ENCODE measurements around the gene PTDSS2. TPM values are rescaled to one million over a fixed set of nuclear protein-coding genes. Genes with fewer than 3 reads are reported as not detected.

Gene PTDSS2
- total and polyA plus RNA-seq, 9 of the 15 experiments (the other 6 are each of a cell fraction or from before 2014, with no cell fraction given) = 0.45 to 53.9 (median 17.2) TPM

- TF ChIP-seq CTCFL (IDR thresholded peaks at IDR 0.05; ENCODE audit: borderline replicate concordance, insufficient read depth, low read depth, low read length, poor library complexity, severe bottlenecking) = no peak
These were observed 37.5 kb downstream of the PTDSS2 start (continued) for GRCh38 chr11:487571-488021.

DNA sequence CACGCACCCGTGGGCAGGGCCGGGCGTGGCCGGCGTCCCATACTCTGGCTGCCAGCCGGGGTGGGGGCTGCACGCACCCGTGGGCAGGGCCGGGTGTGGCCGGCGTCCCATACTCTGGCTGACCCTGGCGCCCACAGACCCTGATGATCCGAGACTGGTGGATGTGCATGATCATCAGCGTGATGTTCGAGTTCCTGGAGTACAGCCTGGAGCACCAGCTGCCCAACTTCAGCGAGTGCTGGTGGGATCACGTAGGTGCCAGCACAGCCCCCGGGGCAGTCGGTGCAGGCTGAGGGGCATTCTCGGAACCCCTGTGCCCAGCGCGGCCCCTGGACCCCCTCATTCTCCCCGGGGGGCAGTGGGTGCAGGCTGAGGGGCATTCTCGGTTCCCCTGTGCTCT is 38.0 kb downstream of the PTDSS2 start:
- Histone ChIP-seq H3K4me3 (no peak overlapping the region), H3K36me3 (ENCODE audit: control insufficient read depth, insufficient read depth, low read length) (peaks cover 58% of the 10 kb centered on the region; the same call in 2 of the 3 replicates), H3K4me2 (ENCODE audit: insufficient read depth, low read length) (no peak overlapping the region), H4K20me1 (replicated peaks; ENCODE audit: control insufficient read depth, insufficient read depth, low read length) (no peaks in the 10 kb centered on the region), H3K4me1 (replicated peaks in 1 of 2; ENCODE audit: control insufficient read depth in 2 of 2, insufficient read depth in 2 of 2, low read length in 2 of 2) (peaks cover 0 to 30% of the 10 kb centered on the region in 2 experiments; a peak in 2 of 5 replicates), H3K27me3 (ENCODE audit: control insufficient read depth in 2 of 2, insufficient read depth in 2 of 2, low read length in 2 of 2) (no peaks in the 10 kb centered on the region), H3K79me2 (ENCODE audit: control insufficient read depth, insufficient read depth, low read length) (peaks cover 16% of the 10 kb centered on the region), H3K9ac (ENCODE audit: insufficient read depth in 1 of 2, low read depth in 2 of 2, low read length in 2 of 2) (no peak overlapping the region; a peak in 1 of 4 replicates), H3K9me3 (replicated peaks; ENCODE audit: control insufficient read depth, insufficient read depth, low read depth, low read length) (peaks cover 6% of the 10 kb centered on the region), H3K27ac (ENCODE audit: extremely low read depth, low read depth, low read length) (no peak overlapping the region), H2AFZ (ENCODE audit: low read depth, low read length) (no peak overlapping the region), H3K9me1 (ENCODE audit: control insufficient read depth, insufficient read depth, low read length) (no peaks in the 10 kb centered on the region)
- ChIA-PET POLR2A (no interaction called here), CTCF (ENCODE audit: low intra/inter-chr PET ratio) (no interaction called here)
- in situ Hi-C loops (cut with MboI) (no loop called here), intact Hi-C loops (cut with micrococcal nuclease) (no loop called here)
- FAIRE-seq (no peak), ATAC-seq (no peak), DNase-seq (ENCODE audit: extremely low read depth in 1 of 4, low spot score in 3 of 4) (no peak)
- 97% methylated on average over 17 of the region's 25 CpGs for WGBS (ENCODE audit: insufficient coverage, low coverage, missing lambda C conversion rate)
- BruUV-seq (replicated peaks) = no TSS peak
- TF ChIP-seq FOXJ3 (CRISPR knock-in tag; IDR thresholded peaks at IDR 0.05) = no peak
- no peak for TF ChIP-seq FOXP1 (CRISPR knock-in tag; IDR thresholded peaks at IDR 0.05)
- TF ChIP-seq ZC3H11A (IDR thresholded peaks at IDR 0.05; ENCODE audit: low read depth, low read length) = no peak
- TF ChIP-seq, protein P1, sequence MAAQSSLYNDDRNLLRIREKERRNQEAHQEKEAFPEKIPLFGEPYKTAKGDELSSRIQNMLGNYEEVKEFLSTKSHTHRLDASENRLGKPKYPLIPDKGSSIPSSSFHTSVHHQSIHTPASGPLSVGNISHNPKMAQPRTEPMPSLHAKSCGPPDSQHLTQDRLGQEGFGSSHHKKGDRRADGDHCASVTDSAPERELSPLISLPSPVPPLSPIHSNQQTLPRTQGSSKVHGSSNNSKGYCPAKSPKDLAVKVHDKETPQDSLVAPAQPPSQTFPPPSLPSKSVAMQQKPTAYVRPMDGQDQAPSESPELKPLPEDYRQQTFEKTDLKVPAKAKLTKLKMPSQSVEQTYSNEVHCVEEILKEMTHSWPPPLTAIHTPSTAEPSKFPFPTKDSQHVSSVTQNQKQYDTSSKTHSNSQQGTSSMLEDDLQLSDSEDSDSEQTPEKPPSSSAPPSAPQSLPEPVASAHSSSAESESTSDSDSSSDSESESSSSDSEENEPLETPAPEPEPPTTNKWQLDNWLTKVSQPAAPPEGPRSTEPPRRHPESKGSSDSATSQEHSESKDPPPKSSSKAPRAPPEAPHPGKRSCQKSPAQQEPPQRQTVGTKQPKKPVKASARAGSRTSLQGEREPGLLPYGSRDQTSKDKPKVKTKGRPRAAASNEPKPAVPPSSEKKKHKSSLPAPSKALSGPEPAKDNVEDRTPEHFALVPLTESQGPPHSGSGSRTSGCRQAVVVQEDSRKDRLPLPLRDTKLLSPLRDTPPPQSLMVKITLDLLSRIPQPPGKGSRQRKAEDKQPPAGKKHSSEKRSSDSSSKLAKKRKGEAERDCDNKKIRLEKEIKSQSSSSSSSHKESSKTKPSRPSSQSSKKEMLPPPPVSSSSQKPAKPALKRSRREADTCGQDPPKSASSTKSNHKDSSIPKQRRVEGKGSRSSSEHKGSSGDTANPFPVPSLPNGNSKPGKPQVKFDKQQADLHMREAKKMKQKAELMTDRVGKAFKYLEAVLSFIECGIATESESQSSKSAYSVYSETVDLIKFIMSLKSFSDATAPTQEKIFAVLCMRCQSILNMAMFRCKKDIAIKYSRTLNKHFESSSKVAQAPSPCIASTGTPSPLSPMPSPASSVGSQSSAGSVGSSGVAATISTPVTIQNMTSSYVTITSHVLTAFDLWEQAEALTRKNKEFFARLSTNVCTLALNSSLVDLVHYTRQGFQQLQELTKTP (IDR thresholded peaks at IDR 0.05; ENCODE audit: low read depth in 1 of 2, partially characterized antibody in 2 of 2) = no peak
- TF ChIP-seq ZNF586 (CRISPR knock-in tag; conservative IDR thresholded peaks at IDR 0.05) = no peak
- no peak for TF ChIP-seq ZNF57 (CRISPR knock-in tag; IDR thresholded peaks at IDR 0.05)
- TF ChIP-seq FOXJ2 (tag; IDR thresholded peaks at IDR 0.05) = no peak
- TF ChIP-seq YY1 (IDR thresholded peaks at IDR 0.05; ENCODE audit: borderline replicate concordance in 1 of 3, control insufficient read depth in 1 of 3, extremely low read depth in 1 of 3, insufficient read depth in 3 of 3, insufficient read length in 1 of 3, insufficient replicate concordance in 2 of 3, low read depth in 1 of 3, low read length in 2 of 3) = no peak
- TF ChIP-seq SMAD3 (CRISPR knock-in tag; conservative IDR thresholded peaks at IDR 0.05) = no peak
- no peak for TF ChIP-seq FOXK2 (conservative IDR thresholded peaks at IDR 0.05 in 1 of 2, IDR thresholded peaks at IDR 0.05 in 1 of 2; ENCODE audit: low read depth in 2 of 2)
- TF ChIP-seq, protein P2, sequence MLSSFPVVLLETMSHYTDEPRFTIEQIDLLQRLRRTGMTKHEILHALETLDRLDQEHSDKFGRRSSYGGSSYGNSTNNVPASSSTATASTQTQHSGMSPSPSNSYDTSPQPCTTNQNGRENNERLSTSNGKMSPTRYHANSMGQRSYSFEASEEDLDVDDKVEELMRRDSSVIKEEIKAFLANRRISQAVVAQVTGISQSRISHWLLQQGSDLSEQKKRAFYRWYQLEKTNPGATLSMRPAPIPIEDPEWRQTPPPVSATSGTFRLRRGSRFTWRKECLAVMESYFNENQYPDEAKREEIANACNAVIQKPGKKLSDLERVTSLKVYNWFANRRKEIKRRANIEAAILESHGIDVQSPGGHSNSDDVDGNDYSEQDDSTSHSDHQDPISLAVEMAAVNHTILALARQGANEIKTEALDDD (IDR thresholded peaks at IDR 0.05) = no peak
- no peak for TF ChIP-seq PHF21A (IDR thresholded peaks at IDR 0.05; ENCODE audit: borderline replicate concordance, low read depth)
- no peak for TF ChIP-seq ADNP (tag; IDR thresholded peaks at IDR 0.05)
